GM21390 (cell line): ENCODE results near the gene SLC30A7.
"Not testable (repeated sequence)": the region's sequence is repeated elsewhere in the genome, so short reads cannot be mapped to it uniquely, and the experiment has no call there.

Source experiments
- ATAC-seq: cut with Tn5 transposase; IDR thresholded peaks from one replicate; pipeline ENCODE4 v1.9.1; 2021; ENCODE audit not compliant: unreplicated experiment

SLC30A7 gene

GRCh38 chr1:100895540-100896480 is at the start of gene SLC30A7:
Gene SLC30A7 (plus strand): TSS chr1:100896090. CDS start chr1:100896263, 173 bp downstream.
- peak; percentile 72 for ATAC-seq

GRCh38 chr1:100847361-100848082 is 48.4 kb upstream of the SLC30A7 start:
- ATAC-seq, result no peak

GRCh38 chr1:100851726-100852125 is 44.2 kb upstream of the SLC30A7 start:
- no peak for ATAC-seq

GRCh38 chr1:100852976-100853375 is 42.9 kb upstream of the SLC30A7 start:
- no peak for ATAC-seq

GRCh38 chr1:100855116-100855515 is 40.8 kb upstream of the SLC30A7 start:
- ATAC-seq, result not testable (repeated sequence)

- ATAC-seq, result no peak
Observed at GRCh38 chr1:100860397-100860991, 35.4 kb upstream of the SLC30A7 start.

GRCh38 chr1:100861379-100861778 is 34.5 kb upstream of the SLC30A7 start:
- no peak for ATAC-seq

GRCh38 chr1:100862591-100862990 is 33.3 kb upstream of the SLC30A7 start:
- no peak for ATAC-seq

- no peak for ATAC-seq
Observed at GRCh38 chr1:100866041-100866900, 29.6 kb upstream of the SLC30A7 start.

- ATAC-seq, result no peak
Observed at GRCh38 chr1:100866901-100867206, 29.0 kb upstream of the SLC30A7 start.

- peak; percentile 41 for ATAC-seq
Observed at GRCh38 chr1:100868364-100868995, 27.4 kb upstream of the SLC30A7 start.

- ATAC-seq, result peak; percentile 55
Observed at GRCh38 chr1:100869996-100870395, 25.9 kb upstream of the SLC30A7 start.

- no peak for ATAC-seq
Observed at GRCh38 chr1:100874433-100874832, 21.5 kb upstream of the SLC30A7 start.

GRCh38 chr1:100875228-100875627 is 20.7 kb upstream of the SLC30A7 start:
- no peak for ATAC-seq

GRCh38 chr1:100876291-100876690 is 19.6 kb upstream of the SLC30A7 start:
- no peak for ATAC-seq

- ATAC-seq, result no peak
Observed at GRCh38 chr1:100879422-100879821, 16.5 kb upstream of the SLC30A7 start.

- no peak for ATAC-seq
Observed at GRCh38 chr1:100881687-100882086, 14.2 kb upstream of the SLC30A7 start.

- no peak for ATAC-seq
Observed at GRCh38 chr1:100882698-100883097, 13.2 kb upstream of the SLC30A7 start.

- no peak for ATAC-seq
Observed at GRCh38 chr1:100883963-100884362, 11.9 kb upstream of the SLC30A7 start.

GRCh38 chr1:100889007-100889406 is 6.9 kb upstream of the SLC30A7 start:
- ATAC-seq, result not testable (repeated sequence)
